ENCODE measurements around the gene GRIK5.

The GRIK5 gene

GRCh38 chr19:41981724-41982123 lies 88.3 kb downstream of the GRIK5 start:
- no peak for DNase-seq

- no peak for DNase-seq
These were observed 91.5 kb downstream of the GRIK5 start for GRCh38 chr19:41978470-41978869.

- DNase-seq = no peak
These were observed 92.1 kb downstream of the GRIK5 start for GRCh38 chr19:41977916-41978315.

- DNase-seq = no peak
These were observed 95.4 kb downstream of the GRIK5 start for GRCh38 chr19:41974652-41975051.

- DNase-seq = no peak
These were observed 98.6 kb downstream of the GRIK5 start for GRCh38 chr19:41971363-41971762.

GRCh38 chr19:41969772-41970458 lies 100.1 kb downstream of the GRIK5 start:
- no peak for DNase-seq

GRCh38 chr19:41968751-41969595 lies 101.0 kb downstream of the GRIK5 start:
- no peak for DNase-seq

- DNase-seq = no peak
These were observed 102.8 kb downstream of the GRIK5 start for GRCh38 chr19:41967054-41967783.

GRCh38 chr19:41965106-41965505 lies 104.9 kb downstream of the GRIK5 start:
- DNase-seq = no peak

GRCh38 chr19:41960973-41961372 lies 109.0 kb downstream of the GRIK5 start:
- DNase-seq = no peak

- DNase-seq = peak; percentile 74
These were observed 110.7 kb downstream of the GRIK5 start, which contains the start of gene RABAC1 for GRCh38 chr19:41959056-41960053. Gene RABAC1 (minus strand): TSS chr19:41959321. CDS start chr19:41959292, 29 bp downstream.

GRCh38 chr19:41958367-41959055 lies 111.5 kb downstream of the GRIK5 start:
- peak; percentile 23 for DNase-seq

GRCh38 chr19:41957838-41958366 lies 112.1 kb downstream of the GRIK5 start:
- no peak for DNase-seq

- DNase-seq = no peak
These were observed 112.7 kb downstream of the GRIK5 start for GRCh38 chr19:41957161-41957837.

GRCh38 chr19:41956621-41957020 lies 113.4 kb downstream of the GRIK5 start:
- DNase-seq = no peak

- DNase-seq = no peak
These were observed 114.5 kb downstream of the GRIK5 start for GRCh38 chr19:41955521-41955920.

GRCh38 chr19:41951686-41952172 lies 118.3 kb downstream of the GRIK5 start:
- DNase-seq = peak; percentile 48
